Measurements from ENCODE around the gene ANKZF1.
A peak's percentile ranks its signal among the peaks of the same experiment; 100 is the strongest.
"Not testable (repeated sequence)": the region's sequence is repeated elsewhere in the genome, so short reads cannot be mapped to it uniquely, and the experiment has no call there.

ANKZF1 gene

DNA sequence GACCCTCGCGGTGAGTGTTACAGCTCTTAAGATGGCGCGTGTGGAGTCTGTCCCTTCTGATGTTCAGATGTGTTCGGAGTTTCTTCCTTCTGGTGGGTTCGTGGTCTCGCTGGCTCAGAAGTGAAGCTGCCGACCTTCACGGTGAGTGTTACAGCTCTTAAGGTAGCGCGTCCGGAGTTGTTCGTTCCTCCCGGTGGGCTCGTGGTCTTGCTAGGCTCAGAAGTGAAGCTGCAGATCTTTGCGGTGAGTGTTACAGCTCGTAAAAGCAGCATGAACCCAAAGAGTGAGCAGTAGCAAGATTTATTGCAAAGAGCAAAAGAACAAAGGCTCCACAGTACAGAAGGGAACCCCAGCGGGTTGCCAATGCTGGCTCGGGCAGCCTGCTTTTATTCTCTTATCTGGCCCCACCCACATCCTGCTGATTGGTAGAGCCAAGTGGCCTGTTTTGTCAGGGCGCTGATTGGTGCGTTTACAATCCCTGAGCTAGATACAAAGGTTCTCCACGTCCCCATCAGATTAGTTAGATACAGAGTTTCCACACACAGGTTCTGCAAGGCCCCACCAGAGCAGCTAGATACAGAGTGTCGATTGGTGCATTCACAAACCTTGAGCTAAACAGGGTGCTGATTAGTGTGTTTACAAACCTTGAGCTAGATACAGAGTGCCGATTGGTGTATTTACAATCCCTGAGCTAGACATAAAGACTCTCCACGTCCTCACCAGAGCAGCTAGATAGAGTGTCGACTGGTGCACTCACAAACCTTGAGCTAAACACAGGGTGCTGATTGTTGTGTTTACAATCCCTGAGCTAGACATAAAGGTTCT, 28.9 kb upstream of the ANKZF1 start:
- not testable (repeated sequence) for H3K36me3 ChIP-seq (ENCODE audit: control insufficient read depth, insufficient read depth, low read length); H3K4me3 ChIP-seq (ENCODE audit: low read length); H3K4me1 ChIP-seq (ENCODE audit: control insufficient read depth, insufficient read depth, low read length); H3K27me3 ChIP-seq (ENCODE audit: control insufficient read depth, insufficient read depth, low read length); H3K9me3 ChIP-seq (ENCODE audit: control insufficient read depth, low read length); H3K9ac ChIP-seq (ENCODE audit: low read length)

GRCh38 chr2:219201331-219201730, 28.3 kb upstream of the ANKZF1 start:
- H3K27me3 ChIP-seq (ENCODE audit: control insufficient read depth, insufficient read depth, low read length); H3K36me3 ChIP-seq (ENCODE audit: control insufficient read depth, insufficient read depth, low read length): not testable (repeated sequence)

GRCh38 chr2:219204425-219205164, 25.0 kb upstream of the ANKZF1 start:
- Histone ChIP-seq H3K36me3 (ENCODE audit: control insufficient read depth, insufficient read depth, low read length) (peaks cover 6% of the 10 kb centered on the region), H3K9ac (ENCODE audit: low read length) (no peak overlapping the region), H3K4me1 (ENCODE audit: control insufficient read depth, insufficient read depth, low read length) (peaks cover 19% of the 10 kb centered on the region), H3K4me3 (ENCODE audit: low read length) (no peak overlapping the region), H3K27me3 (ENCODE audit: control insufficient read depth, insufficient read depth, low read length) (no peaks in the 10 kb centered on the region), H3K9me3 (ENCODE audit: control insufficient read depth, low read length) (no peaks in the 10 kb centered on the region)

More at GRCh38 chr2:219201331-219201730, 28.3 kb upstream of the ANKZF1 start:
- not testable (repeated sequence) for H3K4me1 ChIP-seq (ENCODE audit: control insufficient read depth, insufficient read depth, low read length); H3K9me3 ChIP-seq (ENCODE audit: control insufficient read depth, low read length); H3K4me3 ChIP-seq (ENCODE audit: low read length); H3K9ac ChIP-seq (ENCODE audit: low read length)

- peaks cover 19% of the 10 kb centered on the region for H3K4me1 ChIP-seq (ENCODE audit: control insufficient read depth, insufficient read depth, low read length)
- H3K27me3 ChIP-seq (ENCODE audit: control insufficient read depth, insufficient read depth, low read length) = no peaks in the 10 kb centered on the region
- peaks cover 6% of the 10 kb centered on the region for H3K36me3 ChIP-seq (ENCODE audit: control insufficient read depth, insufficient read depth, low read length)
- no peak overlapping the region for H3K4me3 ChIP-seq (ENCODE audit: low read length)
- H3K9me3 ChIP-seq (ENCODE audit: control insufficient read depth, low read length) = no peaks in the 10 kb centered on the region
- no peak overlapping the region for H3K9ac ChIP-seq (ENCODE audit: low read length)
Observed at GRCh38 chr2:219205165-219205538, 24.5 kb upstream of the ANKZF1 start.

DNA sequence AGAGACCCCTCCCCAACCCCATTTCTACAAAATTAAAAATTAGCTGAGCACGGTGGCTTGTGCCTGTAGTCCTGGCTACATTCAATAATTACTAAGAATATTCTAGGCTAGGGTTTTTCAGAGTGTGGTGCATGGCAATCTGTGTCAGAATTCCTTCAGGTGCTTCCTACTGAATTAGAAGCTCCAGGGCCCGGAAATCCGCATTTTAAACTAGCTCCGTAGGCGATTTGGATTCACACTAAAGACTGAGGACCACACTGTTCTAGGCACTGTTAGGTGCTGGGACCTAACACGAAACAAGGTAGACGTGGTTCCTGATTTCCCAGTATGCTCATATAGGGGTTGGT, 23.7 kb upstream of the ANKZF1 start:
- Histone ChIP-seq H3K9me3 (ENCODE audit: control insufficient read depth, low read length) (no peaks in the 10 kb centered on the region), H3K4me1 (ENCODE audit: control insufficient read depth, insufficient read depth, low read length) (peaks cover 19% of the 10 kb centered on the region), H3K36me3 (ENCODE audit: control insufficient read depth, insufficient read depth, low read length) (peaks cover 6% of the 10 kb centered on the region), H3K9ac (ENCODE audit: low read length) (peak overlapping the region; percentile 98), H3K4me3 (ENCODE audit: low read length) (peak overlapping the region; percentile 52), H3K27me3 (ENCODE audit: control insufficient read depth, insufficient read depth, low read length) (no peaks in the 10 kb centered on the region)

GRCh38 chr2:219206328-219207133, 23.1 kb upstream of the ANKZF1 start, which contains the start of gene ZFAND2B:
TSS of gene ZFAND2B (plus strand) at chr2:219206782. CDS start at chr2:219206988, 206 bp downstream.
- peaks cover 19% of the 10 kb centered on the region for H3K4me1 ChIP-seq (ENCODE audit: control insufficient read depth, insufficient read depth, low read length)
- H3K36me3 ChIP-seq (ENCODE audit: control insufficient read depth, insufficient read depth, low read length) = peaks cover 6% of the 10 kb centered on the region
- H3K9ac ChIP-seq (ENCODE audit: low read length) = peak within 1 kb of the TSS; percentile 98
- H3K27me3 ChIP-seq (ENCODE audit: control insufficient read depth, insufficient read depth, low read length) = no peaks in the 10 kb centered on the region
- H3K9me3 ChIP-seq (ENCODE audit: control insufficient read depth, low read length) = no peaks in the 10 kb centered on the region
- H3K4me3 ChIP-seq (ENCODE audit: low read length) = peak within 1 kb of the TSS; percentile 52

- H3K36me3 ChIP-seq (ENCODE audit: control insufficient read depth, insufficient read depth, low read length) = peaks cover 6% of the 10 kb centered on the region
- H3K27me3 ChIP-seq (ENCODE audit: control insufficient read depth, insufficient read depth, low read length) = no peaks in the 10 kb centered on the region
- H3K9me3 ChIP-seq (ENCODE audit: control insufficient read depth, low read length) = no peaks in the 10 kb centered on the region
- H3K4me3 ChIP-seq (ENCODE audit: low read length) = peak overlapping the region; percentile 52
- peaks cover 19% of the 10 kb centered on the region for H3K4me1 ChIP-seq (ENCODE audit: control insufficient read depth, insufficient read depth, low read length)
- H3K9ac ChIP-seq (ENCODE audit: low read length) = peak overlapping the region; percentile 98
Observed at GRCh38 chr2:219207134-219207883, 22.3 kb upstream of the ANKZF1 start.

DNA sequence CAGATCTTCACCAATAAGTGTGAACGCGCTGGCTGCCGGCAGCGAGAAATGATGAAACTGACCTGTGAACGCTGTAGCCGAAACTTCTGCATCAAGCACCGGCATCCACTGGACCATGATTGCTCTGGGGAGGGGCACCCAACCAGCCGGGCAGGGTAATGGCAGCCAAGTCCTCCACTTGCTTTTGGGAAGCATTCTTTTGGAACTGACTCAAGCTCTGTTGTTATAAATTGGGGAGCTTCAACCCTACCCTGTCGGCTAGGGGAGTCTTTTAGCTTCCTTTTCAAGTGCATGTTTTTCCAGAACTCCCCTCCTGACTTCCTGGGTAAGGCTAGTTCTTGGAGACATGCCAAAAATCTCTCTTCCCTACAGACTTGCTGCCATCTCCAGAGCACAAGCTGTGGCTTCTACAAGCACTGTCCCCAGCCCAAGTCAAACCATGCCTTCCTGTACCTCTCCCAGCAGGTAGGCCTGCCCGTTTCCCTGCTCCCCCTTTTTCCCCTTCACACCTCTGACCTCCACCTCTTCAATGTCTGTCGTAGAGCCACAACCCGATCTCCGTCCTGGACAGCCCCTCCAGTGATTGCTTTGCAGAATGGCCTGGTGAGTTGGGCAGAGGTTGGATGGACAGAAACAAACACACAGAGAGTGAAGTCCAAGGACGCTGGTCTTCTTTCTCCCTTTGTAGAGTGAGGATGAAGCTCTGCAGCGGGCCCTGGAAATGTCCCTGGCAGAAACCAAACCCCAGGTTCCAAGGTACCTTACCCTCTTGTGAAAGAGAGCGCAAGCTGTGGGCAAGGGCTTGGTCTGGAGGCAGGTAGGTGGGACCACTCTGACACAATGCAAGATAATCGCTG, 21.5 kb upstream of the ANKZF1 start:
- Histone ChIP-seq H3K27me3 (ENCODE audit: control insufficient read depth, insufficient read depth, low read length) (no peaks in the 10 kb centered on the region), H3K9ac (ENCODE audit: low read length) (no peak overlapping the region), H3K4me1 (ENCODE audit: control insufficient read depth, insufficient read depth, low read length) (peaks cover 19% of the 10 kb centered on the region), H3K9me3 (ENCODE audit: control insufficient read depth, low read length) (no peaks in the 10 kb centered on the region), H3K4me3 (ENCODE audit: low read length) (peak overlapping the region; percentile 52), H3K36me3 (ENCODE audit: control insufficient read depth, insufficient read depth, low read length) (peaks cover 6% of the 10 kb centered on the region)

DNA sequence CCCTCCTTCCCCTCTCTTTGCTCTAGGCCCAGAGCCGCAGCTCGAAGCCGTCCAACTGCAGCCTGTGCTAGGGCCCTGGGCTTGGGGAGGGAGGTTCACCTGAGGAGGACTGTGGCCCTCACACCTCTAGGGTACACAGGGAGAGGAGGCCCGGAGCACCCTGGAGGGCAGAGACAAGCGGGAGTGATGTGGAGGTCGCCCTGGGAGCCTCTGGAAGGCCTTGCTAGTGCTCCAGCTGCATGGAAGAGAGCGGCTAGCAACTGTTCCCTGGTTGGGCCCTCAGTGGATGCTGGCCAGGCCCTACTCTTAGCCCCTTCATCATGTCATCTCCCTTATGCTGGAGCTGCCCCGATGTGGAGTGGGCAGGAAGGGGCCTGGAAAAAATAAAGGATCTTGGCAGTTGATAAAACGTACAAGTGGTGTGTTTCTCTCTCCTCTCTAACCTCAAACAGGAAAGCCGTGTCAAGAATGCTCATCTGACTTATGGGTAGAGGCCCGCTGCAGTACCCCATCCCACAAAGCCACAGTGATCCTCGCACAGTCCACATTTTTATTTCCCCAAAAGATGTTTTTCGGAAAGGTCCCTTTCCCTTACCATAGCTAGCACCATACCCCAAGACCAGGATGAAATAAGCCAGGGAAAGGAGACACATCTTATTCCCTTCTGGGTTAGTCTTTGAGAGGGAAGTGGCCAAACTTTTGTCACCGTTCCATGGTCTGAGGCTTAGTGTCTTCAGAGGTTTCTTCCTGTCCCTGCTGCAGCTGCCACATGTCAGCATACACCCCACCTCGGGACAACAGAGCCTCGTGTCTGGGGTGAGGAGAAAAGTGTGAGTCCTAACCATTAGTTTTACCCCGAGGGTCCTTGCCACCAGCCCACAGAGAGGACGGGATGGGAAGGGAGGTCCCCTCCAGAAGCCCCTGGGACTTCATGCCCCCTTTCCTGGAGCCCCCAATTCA, 20.1 kb upstream of the ANKZF1 start:
- Histone ChIP-seq H3K4me3 (ENCODE audit: low read length) (no peak overlapping the region), H3K36me3 (ENCODE audit: control insufficient read depth, insufficient read depth, low read length) (peaks cover 6% of the 10 kb centered on the region), H3K9me3 (ENCODE audit: control insufficient read depth, low read length) (no peaks in the 10 kb centered on the region), H3K9ac (ENCODE audit: low read length) (no peak overlapping the region), H3K4me1 (ENCODE audit: control insufficient read depth, insufficient read depth, low read length) (peaks cover 19% of the 10 kb centered on the region), H3K27me3 (ENCODE audit: control insufficient read depth, insufficient read depth, low read length) (no peaks in the 10 kb centered on the region)

GRCh38 chr2:219210196-219210885, 19.3 kb upstream of the ANKZF1 start:
- no peaks in the 10 kb centered on the region for H3K9me3 ChIP-seq (ENCODE audit: control insufficient read depth, low read length)
- no peaks in the 10 kb centered on the region for H3K27me3 ChIP-seq (ENCODE audit: control insufficient read depth, insufficient read depth, low read length)
- H3K4me3 ChIP-seq (ENCODE audit: low read length) = no peak overlapping the region
- peaks cover 19% of the 10 kb centered on the region for H3K4me1 ChIP-seq (ENCODE audit: control insufficient read depth, insufficient read depth, low read length)
- no peak overlapping the region for H3K9ac ChIP-seq (ENCODE audit: low read length)
- H3K36me3 ChIP-seq (ENCODE audit: control insufficient read depth, insufficient read depth, low read length) = peaks cover 6% of the 10 kb centered on the region
